Sigmoid colon (tissue), 7 donors: ENCODE measurements around the gene DHX58. TPM values are rescaled to one million over a fixed set of nuclear protein-coding genes. Genes with fewer than 3 reads are reported as not detected.

Experiments used
- DNase-seq: peaks from one replicate; pipeline ENCODE4 v3.0.0-alpha.2; 2019
- H3K27ac ChIP-seq, 4 donors: fragments of 200-600 bp; sonication (generic); one replicate each; pipeline ENCODE4 v1.5.1; 2016 to 2019; ENCODE audit warnings: mild to moderate bottlenecking in 1 of 4
- H3K27me3 ChIP-seq, 3 donors: fragments of 200-600 bp; sonication (generic); one replicate each; pipeline ENCODE4 v1.5.1; 2019; ENCODE audit warnings: mild to moderate bottlenecking in 1 of 3
- H3K36me3 ChIP-seq, 4 donors: fragments of 200-600 bp; sonication (generic); one replicate each; pipeline ENCODE4 v1.5.1; 2016 to 2019
- H3K4me1 ChIP-seq, 4 donors: fragments of 200-600 bp; sonication (generic); one replicate each; pipeline ENCODE4 v1.5.1; 2017 to 2019
- H3K4me3 ChIP-seq, 4 donors: fragments of 200-600 bp; sonication (generic); one replicate each; pipeline ENCODE4 v1.5.1; 2017 to 2019; ENCODE audit warnings: mild to moderate bottlenecking in 2 of 4, moderate library complexity in 1 of 4
- H3K9me3 ChIP-seq, 4 donors: fragments of 200-600 bp in 3 of 4; sonication (generic) in 3 of 4; one replicate each; pipeline versions ENCODE4 v1.5.1 to v1.6.1; 2013 to 2019
- CTCF ChIP-seq, 4 experiments: fragments of 450-650 bp in 3 of 4; fragments of 200-600 bp in 1 of 4; IDR thresholded peaks; one replicate each; pipeline ENCODE4 v1.5.1; 2016 to 2019; ENCODE audit warnings: antibody characterized with exemption in 4 of 4, mild to moderate bottlenecking in 3 of 4, moderate library complexity in 2 of 4
- EP300 ChIP-seq, 4 donors: sonication (generic); formaldehyde crosslinking; IDR thresholded peaks; one replicate each; pipeline ENCODE4 v1.6.1; 2017; ENCODE audit warnings: antibody characterized with exemption in 4 of 4
- POLR2A ChIP-seq, 2 donors: fragments of 450-650 bp; IDR thresholded peaks; one replicate each; pipeline ENCODE4 v1.6.1; 2016; ENCODE audit warnings: antibody characterized with exemption in 2 of 2, mild to moderate bottlenecking in 2 of 2, moderate library complexity in 2 of 2
- POLR2AphosphoS5 ChIP-seq, 4 donors: sonication (generic); formaldehyde crosslinking; IDR thresholded peaks; one replicate each; pipeline ENCODE4 v1.6.1; 2017; ENCODE audit warnings: antibody characterized with exemption in 4 of 4
- WGBS, 2 donors: extraction: QIAGEN DNeasy Blood & Tissue Kit; methylation state at CpG; one replicate each; pipeline ENCODE4 v1.1.7; 2013; 5-methylcytosine and 5-hydroxymethylcytosine counted together
- intact Hi-C: fragments of 100-400 bp; cut with DNase I; formaldehyde crosslinking; loops from one replicate; pipeline ENCODE4 v1.15.1; 2023
- polyA plus RNA-seq, 3 donors: library from polyadenylated mRNA; stranded (reverse); fragments of 200-250 nt; gene quantifications; one replicate each; pipeline ENCODE4 v1.2.3, GENCODE V29; 2013
- total RNA-seq, 4 donors: library from RNA; depleted of rRNA; stranded (reverse); fragments of >200 nt; gene quantifications; one replicate each; pipeline ENCODE4 v1.1.0, GENCODE V29; 2016
- donor health status: healthy with polysubstance abuse.
- donor health status: Bipolar disorder and iron deficiency.
- donor health status: healthy.

The DHX58 gene
- total and polyA plus RNA-seq, 7 donors: 4.4 to 19.0 (median 14.5) TPM

GRCh38 chr17:42065201-42065600 is 47.3 kb downstream of the DHX58 start:
- no peak overlapping the region for H3K4me3 ChIP-seq
- TF ChIP-seq CTCF (IDR thresholded peaks at IDR 0.05) (no peak), EP300 (IDR thresholded peaks at IDR 0.05) (no peak)
- 73 to 81% methylated on average over 2 of the region's 2 CpGs for WGBS, 2 donors
- intact Hi-C loops: loop anchor here (5.0 kb wide), 1 partner anchor 38 kb away; no protein-coding TSS in a partner anchor
- no peak for DNase-seq
- H3K9me3 ChIP-seq: no peaks in the 10 kb centered on the region
- H3K27me3 ChIP-seq: peaks cover 0 to 18% (median 0%) of the 10 kb centered on the region in 3 donors
- H3K36me3 ChIP-seq: no peaks in the 10 kb centered on the region
- H3K27ac ChIP-seq: no peak overlapping the region
- H3K4me1 ChIP-seq: no peaks in the 10 kb centered on the region

GRCh38 chr17:42062681-42063080 is 49.8 kb downstream of the DHX58 start:
- TF ChIP-seq EP300 (IDR thresholded peaks at IDR 0.05) (no peak), CTCF (IDR thresholded peaks at IDR 0.05) (no peak), POLR2A (IDR thresholded peaks at IDR 0.05) (no peak)
- H3K9me3 ChIP-seq: no peaks in the 10 kb centered on the region
- intact Hi-C loops: no loop called here
- 88 to 91% methylated on average over 14 of the region's 14 CpGs for WGBS, 2 donors
- H3K4me1 ChIP-seq: no peaks in the 10 kb centered on the region
- peaks cover 0 to 10% (median 0%) of the 10 kb centered on the region in 3 donors for H3K27me3 ChIP-seq
- H3K27ac ChIP-seq: no peak overlapping the region
- H3K36me3 ChIP-seq: no peaks in the 10 kb centered on the region
- H3K4me3 ChIP-seq: no peak overlapping the region
- DNase-seq: no peak

GRCh38 chr17:42061646-42062487 is 50.6 kb downstream of the DHX58 start:
- H3K27me3 ChIP-seq: peaks cover 0 to 6% (median 0%) of the 10 kb centered on the region in 3 donors
- intact Hi-C loops: no loop called here
- no peak for DNase-seq
- no peak overlapping the region for H3K4me3 ChIP-seq
- no peak for TF ChIP-seq CTCF (IDR thresholded peaks at IDR 0.05)
- TF ChIP-seq EP300 (IDR thresholded peaks at IDR 0.05): no peak
- no peak for TF ChIP-seq POLR2AphosphoS5 (IDR thresholded peaks at IDR 0.05)
- TF ChIP-seq POLR2A (IDR thresholded peaks at IDR 0.05): no peak
- WGBS, 2 donors: 72 to 73% methylated on average over 5 of the region's 5 CpGs
- no peaks in the 10 kb centered on the region for H3K9me3 ChIP-seq
- no peak overlapping the region for H3K27ac ChIP-seq
- H3K36me3 ChIP-seq: no peaks in the 10 kb centered on the region
- H3K4me1 ChIP-seq: no peaks in the 10 kb centered on the region

GRCh38 chr17:42060231-42060630 is 52.3 kb downstream of the DHX58 start:
- 39 to 71% methylated on average over 4 of the region's 4 CpGs for WGBS, 2 donors

More at GRCh38 chr17:42060231-42060630, 52.3 kb downstream of the DHX58 start:
- no peaks in the 10 kb centered on the region for H3K4me1 ChIP-seq
- no peak overlapping the region for H3K27ac ChIP-seq
- H3K27me3 ChIP-seq: peaks cover 0 to 20% (median 0%) of the 10 kb centered on the region in 3 donors
- no peak for DNase-seq
- H3K36me3 ChIP-seq: no peaks in the 10 kb centered on the region
- no peak overlapping the region for H3K4me3 ChIP-seq
- intact Hi-C loops: no loop called here
- no peaks in the 10 kb centered on the region for H3K9me3 ChIP-seq
- TF ChIP-seq EP300 (IDR thresholded peaks at IDR 0.05): no peak
- TF ChIP-seq CTCF (IDR thresholded peaks at IDR 0.05): no peak
- TF ChIP-seq POLR2A (IDR thresholded peaks at IDR 0.05): no peak
- no peak for TF ChIP-seq POLR2AphosphoS5 (IDR thresholded peaks at IDR 0.05)
